HG02571 (cell line): ENCODE data around the gene KCNIP3.
"Not testable (repeated sequence)": the region's sequence is repeated elsewhere in the genome, so short reads cannot be mapped to it uniquely, and the experiment has no call there.

Experiments used
- ATAC-seq: cut with Tn5 transposase; IDR thresholded peaks from one replicate; pipeline ENCODE4 v1.9.1; 2021; ENCODE audit warnings: mild to moderate bottlenecking, moderate library complexity; ENCODE audit not compliant: unreplicated experiment

Gene KCNIP3

DNA sequence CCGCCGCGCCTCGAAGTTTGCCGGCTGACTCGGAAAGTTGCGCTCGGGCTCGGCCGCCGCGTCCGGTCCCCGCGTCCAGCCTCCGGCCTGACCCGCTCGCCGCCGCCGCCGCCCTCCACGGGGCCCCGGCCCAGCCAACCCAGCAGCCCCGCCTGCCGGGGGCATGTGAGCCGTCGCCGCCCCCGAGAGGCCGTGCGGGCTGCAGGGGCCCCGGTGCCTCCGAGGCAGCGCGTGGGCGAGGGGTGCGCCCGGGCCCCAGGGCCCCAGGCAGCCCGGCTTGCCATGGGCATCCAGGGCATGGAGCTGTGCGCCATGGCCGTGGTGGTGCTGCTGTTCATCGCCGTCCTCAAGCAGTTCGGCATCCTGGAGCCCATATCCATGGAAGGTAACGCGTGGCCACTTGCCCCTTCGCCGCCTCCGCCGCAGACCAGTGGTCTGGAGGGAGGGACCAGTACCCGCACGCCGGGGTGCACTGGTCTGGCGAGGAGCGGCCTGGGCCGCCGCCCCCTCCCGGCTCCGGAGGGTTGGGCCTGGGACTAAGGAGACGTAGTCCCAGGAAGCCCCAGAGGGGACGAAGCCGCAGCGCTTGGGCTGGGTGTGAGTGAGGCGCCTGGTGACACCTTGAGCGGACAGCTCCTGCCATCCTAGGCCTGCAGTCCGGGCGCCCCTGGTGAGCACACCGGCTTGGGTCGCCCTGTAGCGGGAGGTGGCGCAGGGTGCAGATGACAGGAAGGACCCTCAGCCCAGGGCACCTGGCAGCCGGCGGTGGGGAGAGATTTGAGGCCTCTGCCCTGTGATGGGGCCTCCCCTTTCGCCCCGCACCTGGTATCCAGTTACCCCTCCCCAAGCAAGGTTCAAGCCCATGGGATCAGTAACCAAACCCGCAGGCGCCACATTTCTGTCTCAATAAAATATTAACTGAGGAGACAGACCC is 49.9 kb downstream of the KCNIP3 start:
- ATAC-seq: no peak

DNA sequence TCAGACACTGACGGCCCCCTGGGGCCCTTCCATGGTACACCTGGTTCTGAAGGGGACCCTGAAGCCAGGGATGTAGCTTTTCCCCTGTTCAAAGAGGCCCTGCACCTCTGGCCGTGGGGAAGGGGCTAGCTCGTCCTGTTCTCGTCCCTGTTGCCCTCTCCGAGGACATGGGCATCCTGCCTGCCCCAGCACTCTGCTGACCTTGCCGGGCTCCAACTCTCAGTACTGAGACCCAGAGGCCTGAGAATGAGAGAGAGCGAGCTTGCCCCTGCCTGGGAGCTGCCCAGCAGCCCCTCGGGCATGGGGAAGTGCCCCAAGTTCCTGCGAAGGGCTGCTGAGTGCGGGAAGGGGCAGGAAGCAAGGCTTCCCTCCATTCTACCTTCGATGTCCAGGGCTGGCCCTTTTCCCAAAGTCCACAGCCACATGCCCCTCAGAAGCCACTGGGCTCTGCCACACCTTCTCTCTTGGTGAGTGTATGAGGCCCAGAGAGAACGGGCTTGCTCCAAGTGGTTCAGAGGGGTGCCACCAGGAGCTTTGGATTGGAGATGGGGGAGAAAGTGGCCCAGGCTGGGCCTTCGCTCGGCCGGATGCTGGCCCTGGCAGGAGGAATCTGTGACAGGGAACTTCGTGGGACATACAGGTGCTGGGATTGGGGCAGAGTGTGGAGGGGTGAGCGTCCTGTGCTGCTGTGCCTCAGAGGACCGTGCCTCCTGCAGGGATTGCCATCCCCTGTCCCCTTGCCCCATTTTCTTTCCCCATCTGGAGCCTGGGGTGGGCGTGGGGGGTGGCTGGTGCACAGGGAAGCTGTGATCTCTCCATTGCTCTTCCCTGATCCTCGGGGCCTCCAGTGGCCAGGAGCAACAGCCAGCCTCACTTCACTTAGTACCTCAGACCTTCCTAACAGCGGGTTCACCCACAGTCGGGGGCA is 50.8 kb downstream of the KCNIP3 start:
- ATAC-seq: no peak

- no peak for ATAC-seq
Observed at GRCh38 chr2:95348609-95349567, 51.7 kb downstream of the KCNIP3 start.

DNA sequence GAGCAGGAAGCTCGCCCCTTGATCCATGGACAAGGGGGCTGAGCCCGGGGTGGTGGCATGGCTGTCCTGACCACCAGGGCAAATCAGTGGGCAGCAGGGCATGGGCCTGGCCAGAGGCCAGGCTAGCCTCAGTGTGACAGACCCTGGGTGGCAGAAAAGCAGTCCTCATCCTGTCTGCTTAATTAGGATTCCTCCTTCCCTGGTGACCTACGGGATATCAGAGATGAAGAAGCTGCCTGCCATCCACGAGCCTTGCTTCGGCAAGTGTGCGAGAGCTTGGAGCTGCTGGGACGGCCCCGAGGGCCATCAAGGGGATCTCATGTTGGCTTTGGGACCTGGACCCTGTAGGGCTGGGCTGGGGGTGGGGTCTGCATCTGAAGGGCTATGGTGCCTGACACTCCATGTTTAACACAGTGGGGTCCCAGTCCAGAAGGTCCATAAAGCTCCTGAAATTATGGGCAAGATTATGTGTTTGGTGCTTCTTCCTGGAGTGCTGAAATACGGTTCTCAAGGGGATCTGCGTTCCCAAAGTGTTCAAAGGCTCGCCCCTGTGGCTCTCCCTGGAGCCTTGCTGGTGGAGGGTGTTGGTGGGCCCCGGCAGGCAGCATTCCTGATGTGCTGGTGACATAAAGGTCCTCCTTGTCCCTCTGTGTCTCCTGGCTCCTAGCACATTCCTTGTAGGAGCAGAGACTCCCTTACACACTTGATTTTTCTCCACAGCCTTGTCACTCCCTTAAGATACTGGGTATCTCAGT is 52.6 kb downstream of the KCNIP3 start:
- ATAC-seq: no peak

GRCh38 chr2:95350368-95350767 is 53.2 kb downstream of the KCNIP3 start:
- no peak for ATAC-seq

- no peak for ATAC-seq
Observed at GRCh38 chr2:95350774-95351597, 53.8 kb downstream of the KCNIP3 start.

DNA sequence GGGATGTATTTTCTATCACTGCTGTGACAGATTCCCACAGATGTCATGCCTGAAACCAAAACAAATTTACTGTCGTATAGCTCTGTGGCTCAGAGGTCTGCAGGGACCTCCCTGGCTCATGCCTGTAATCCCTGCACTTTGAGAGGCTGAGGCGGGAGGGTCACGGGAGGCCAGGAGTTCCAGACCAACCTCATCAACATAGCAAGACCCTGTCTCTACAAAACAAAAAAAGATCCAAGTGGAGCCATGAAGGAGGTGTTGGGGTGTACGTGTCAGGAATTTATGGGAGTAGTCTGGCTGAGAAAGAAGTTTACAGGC is 54.4 kb downstream of the KCNIP3 start:
- ATAC-seq: no peak

GRCh38 chr2:95352310-95353054 is 55.3 kb downstream of the KCNIP3 start:
- no peak for ATAC-seq

- ATAC-seq: no peak
Observed at GRCh38 chr2:95353055-95353575, 56.0 kb downstream of the KCNIP3 start.

DNA sequence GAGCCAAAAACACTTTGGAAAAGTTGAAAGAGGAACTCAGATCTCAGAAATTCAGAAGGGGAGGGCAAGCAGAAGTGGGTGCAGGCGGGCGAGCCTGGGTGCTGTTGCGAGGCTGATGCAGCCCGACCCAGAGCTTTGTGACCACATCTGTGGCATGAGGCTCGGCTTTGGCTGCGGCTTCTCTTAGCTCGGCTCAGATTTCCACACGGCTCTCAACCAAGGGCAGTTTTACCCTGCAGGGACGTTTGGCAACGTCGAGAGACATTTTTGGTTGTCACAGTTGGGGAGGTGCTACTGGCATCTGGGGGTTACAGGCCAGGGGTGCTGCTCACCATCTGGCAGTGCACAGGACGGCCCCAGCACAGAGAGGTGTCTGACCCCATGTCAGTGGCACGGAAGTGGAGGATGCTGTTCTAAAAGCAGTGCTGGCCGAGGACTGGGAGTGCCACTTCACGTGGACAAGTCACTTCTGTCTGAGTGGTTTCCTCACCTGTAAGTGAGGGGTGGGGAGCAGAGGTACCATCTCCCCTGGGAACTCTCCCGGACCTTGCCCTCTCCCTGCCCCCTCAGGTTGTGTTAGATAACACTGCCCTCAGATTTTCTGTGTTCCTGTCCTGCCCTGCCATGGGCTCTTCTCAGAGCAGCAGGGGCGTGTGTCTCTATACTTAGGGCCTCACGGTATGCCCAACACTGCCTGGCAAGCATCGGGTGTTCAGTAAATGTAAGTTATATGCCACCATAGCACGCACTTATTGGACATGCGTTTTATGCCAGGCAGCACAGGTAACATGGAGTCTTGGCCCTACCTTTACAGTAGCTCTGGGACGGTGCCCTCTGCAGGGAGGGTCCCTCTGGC is 56.7 kb downstream of the KCNIP3 start:
- no peak for ATAC-seq

DNA sequence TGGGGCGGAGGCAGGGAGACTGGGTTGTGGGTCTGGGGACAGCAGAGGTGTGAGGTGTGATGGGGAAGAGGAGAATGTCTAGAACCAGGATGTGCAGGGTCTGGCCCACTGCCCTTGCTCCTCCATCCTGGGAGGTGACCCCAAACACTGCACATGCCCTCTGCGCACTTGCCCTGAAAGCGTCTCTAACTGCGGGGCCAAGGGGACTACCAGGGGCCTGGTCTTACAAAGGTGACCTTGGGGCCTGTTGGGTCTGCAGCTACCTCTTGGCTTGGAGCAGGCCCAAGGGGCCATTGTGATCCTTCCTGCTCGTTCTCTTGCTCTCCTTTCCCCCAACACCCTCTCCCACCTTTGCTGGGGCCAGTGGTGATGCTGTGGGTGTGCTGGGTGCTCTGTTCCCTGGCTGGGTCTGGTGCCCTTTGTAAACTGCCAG is 57.3 kb downstream of the KCNIP3 start:
- ATAC-seq: no peak

DNA sequence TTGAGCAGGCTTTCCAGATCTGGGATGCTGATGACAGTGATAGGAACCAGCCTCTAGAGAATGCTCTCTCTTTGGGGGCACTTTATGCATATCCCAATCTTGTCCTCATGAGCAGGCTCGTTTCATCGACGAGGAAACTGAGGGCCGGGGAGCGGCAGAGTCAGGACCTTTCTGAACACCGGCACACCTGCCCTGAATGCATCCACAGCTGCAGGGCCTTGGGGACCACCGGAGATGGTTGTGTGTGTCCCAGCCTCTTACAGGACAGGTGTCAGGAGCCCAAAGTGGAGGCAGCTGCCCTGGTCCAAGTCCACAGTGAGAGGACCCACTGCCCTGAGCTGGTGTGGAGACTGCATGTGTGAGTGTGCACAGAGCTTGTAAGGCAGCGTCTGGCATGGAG is 57.8 kb downstream of the KCNIP3 start:
- no peak for ATAC-seq

DNA sequence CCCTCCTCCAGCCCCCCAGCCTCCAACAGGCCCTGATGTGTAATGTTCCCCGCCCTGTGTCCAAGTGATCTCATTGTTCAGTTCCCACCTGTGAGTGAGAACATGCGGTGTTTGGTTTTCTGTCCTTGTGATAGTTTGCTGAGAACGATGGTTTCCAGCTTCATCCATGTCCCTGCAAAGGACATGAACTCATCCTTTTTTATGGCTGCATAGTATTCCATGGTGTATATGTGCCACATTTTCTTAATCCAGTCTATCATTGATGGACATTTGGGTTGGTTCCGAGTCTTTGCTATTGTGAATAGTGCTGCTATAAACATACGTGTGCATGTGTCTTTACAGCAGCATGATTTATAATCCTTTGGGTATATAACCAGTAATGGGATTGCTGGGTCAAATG is 58.3 kb downstream of the KCNIP3 start:
- not testable (repeated sequence) for ATAC-seq

GRCh38 chr2:95356821-95357700 is 59.9 kb downstream of the KCNIP3 start:
- ATAC-seq: no peak

DNA sequence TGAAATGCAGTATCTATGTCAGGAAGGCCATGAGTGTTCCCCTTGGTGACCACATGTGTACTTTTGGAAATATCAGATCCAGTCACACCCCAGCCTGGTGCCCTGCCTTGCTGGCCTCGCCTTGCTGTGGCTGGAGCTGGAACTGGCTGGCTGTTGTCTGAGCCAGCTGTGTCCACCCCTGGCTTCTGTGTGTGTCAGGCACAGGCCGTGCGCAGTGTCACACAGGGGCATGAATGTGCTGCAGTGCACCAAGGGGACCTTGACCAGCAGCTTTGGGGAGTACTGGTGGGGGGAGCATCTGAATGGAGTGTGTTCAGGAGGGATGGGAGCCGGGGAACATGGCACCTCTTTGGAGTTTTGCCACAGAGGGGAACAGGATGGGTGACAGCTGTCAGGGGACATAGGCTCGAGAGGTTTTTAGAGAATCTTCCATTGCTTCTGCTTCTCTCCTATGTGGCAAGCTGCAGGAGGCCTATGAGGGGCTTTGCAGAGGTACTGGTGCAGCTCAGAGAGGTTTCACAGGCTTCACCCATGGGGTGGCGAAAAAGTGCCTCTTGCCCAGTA is 60.7 kb downstream of the KCNIP3 start:
- no peak for ATAC-seq

GRCh38 chr2:95359031-95359430 is 61.9 kb downstream of the KCNIP3 start:
- no peak for ATAC-seq
